Upper lobe of left lung (tissue), 6 donors: ENCODE measurements around the gene COL6A2. TPM values are rescaled to one million over a fixed set of nuclear protein-coding genes. Genes with fewer than 3 reads are reported as not detected.
A peak's percentile ranks its signal among the peaks of the same experiment; 100 is the strongest.

Experiments used
- ATAC-seq, 2 donors: fragments of 200-7000 bp; cut with Tn5 transposase; one replicate each; pipeline ENCODE4 v1.9.1; 2022; ENCODE audit warnings: mild to moderate bottlenecking in 2 of 2, moderate library complexity in 2 of 2; ENCODE audit not compliant: low FRiP score in 2 of 2
- DNase-seq, 2 donors: peaks; one replicate each; pipeline ENCODE4 v3.0.0-alpha.2; 2019 to 2020
- H3K27ac ChIP-seq, 4 donors: fragments of 200-600 bp; sonication (generic); one replicate each; pipeline ENCODE4 v1.5.1; 2016 to 2019
- H3K27me3 ChIP-seq, 4 donors: fragments of 200-600 bp; sonication (generic); one replicate each; pipeline ENCODE4 v1.5.1; 2017 to 2019
- H3K36me3 ChIP-seq, 4 donors: fragments of 200-600 bp; sonication (generic); one replicate each; pipeline ENCODE4 v1.5.1; 2016 to 2019
- H3K4me1 ChIP-seq, 4 donors: fragments of 200-600 bp; sonication (generic); one replicate each; pipeline ENCODE4 v1.5.1; 2018 to 2019
- H3K4me3 ChIP-seq, 4 donors: fragments of 200-600 bp; sonication (generic); one replicate each; pipeline ENCODE4 v1.5.1; 2017 to 2019; ENCODE audit warnings: mild to moderate bottlenecking in 2 of 4, moderate library complexity in 1 of 4
- H3K9me3 ChIP-seq, 4 donors: fragments of 200-600 bp; sonication (generic); one replicate each; pipeline ENCODE4 v1.5.1; 2018 to 2019
- CTCF ChIP-seq, 6 experiments: fragments of 450-650 bp in 4 of 6; fragments of 200-600 bp in 2 of 6; sonication (generic) in 2 of 6; IDR thresholded peaks; one replicate each; pipeline ENCODE4 v1.5.1; 2016 to 2019; ENCODE audit warnings: antibody characterized with exemption in 6 of 6
- EP300 ChIP-seq, 4 donors: sonication (generic); formaldehyde crosslinking; IDR thresholded peaks; one replicate each; pipeline ENCODE4 v1.5.1; 2017; ENCODE audit warnings: antibody characterized with exemption in 4 of 4, control low read depth in 2 of 4
- POLR2A ChIP-seq, 4 donors: fragments of 450-650 bp; IDR thresholded peaks; one replicate each; pipeline ENCODE4 v1.5.1; 2016 to 2017; ENCODE audit warnings: antibody characterized with exemption in 4 of 4, mild to moderate bottlenecking in 2 of 4
- POLR2AphosphoS5 ChIP-seq, 2 donors: sonication (generic); formaldehyde crosslinking; IDR thresholded peaks; one replicate each; pipeline ENCODE4 v1.5.1; 2017; ENCODE audit warnings: antibody characterized with exemption in 2 of 2
- WGBS, 2 donors: methylation state at CpG; one replicate each; pipeline ENCODE4 v1.1.5; 2017 to 2018; 5-methylcytosine and 5-hydroxymethylcytosine counted together
- total RNA-seq, 6 donors: library from RNA; depleted of rRNA in 4 of 6; stranded (reverse); fragments of >200 nt in 4 of 6; gene quantifications; one replicate each; pipeline versions ENCODE4 v1.1.0 to v1.2.1, GENCODE V29; 2016 to 2021
- donor health status: DM: no; HTN: no; CAD: no; lungs with moderate emphysema.
- donor health status: DM: no; HTN: yes; CAD: no; lungs with severe emphysema.

Gene COL6A2
- total RNA-seq, 6 donors from 2014 or later, result 105 to 522 (median 304) TPM

- DNase-seq, result peak; percentile 14 to 62
- no peak for TF ChIP-seq POLR2AphosphoS5 (IDR thresholded peaks at IDR 0.05)
- no peak for TF ChIP-seq CTCF (IDR thresholded peaks at IDR 0.05)
- TF ChIP-seq EP300 (IDR thresholded peaks at IDR 0.05), result no peak
- TF ChIP-seq POLR2A (IDR thresholded peaks at IDR 0.05), result no peak
- Histone ChIP-seq H3K27me3 (no peaks in the 10 kb centered on the region), H3K4me3 (no peak overlapping the region), H3K36me3 (no peaks in the 10 kb centered on the region), H3K27ac (no peak overlapping the region), H3K4me1 (peaks cover 0 to 13% (median 10%) of the 10 kb centered on the region in 4 donors), H3K9me3 (no peaks in the 10 kb centered on the region)
- 86 to 89% methylated on average over 21 to 23 of the region's 24 CpGs for WGBS, 2 donors
- no peak for ATAC-seq
These were observed 52.7 kb downstream of the COL6A2 start for GRCh38 chr21:46150491-46151121.

- H3K36me3 ChIP-seq, result no peaks in the 10 kb centered on the region
- 89 to 94% methylated on average over 27 to 42 of the region's 47 CpGs for whole genome bisulfite sequencing, 2 donors
- no peaks in the 10 kb centered on the region for H3K27me3 ChIP-seq
- peaks cover 0 to 13% (median 10%) of the 10 kb centered on the region in 4 donors for H3K4me1 ChIP-seq
- H3K27ac ChIP-seq, result no peak overlapping the region
- peak; percentile 17 to 85 for DNase-seq
- no peak for TF ChIP-seq CTCF (IDR thresholded peaks at IDR 0.05)
- no peak for ATAC-seq
- no peak overlapping the region for H3K4me3 ChIP-seq
- no peaks in the 10 kb centered on the region for H3K9me3 ChIP-seq
These were observed 53.5 kb downstream of the COL6A2 start for GRCh38 chr21:46151261-46151988.

GRCh38 chr21:46151989-46152926 is 54.3 kb downstream of the COL6A2 start:
- Histone ChIP-seq H3K9me3 (no peaks in the 10 kb centered on the region), H3K36me3 (no peaks in the 10 kb centered on the region), H3K27me3 (no peaks in the 10 kb centered on the region), H3K4me1 (peaks cover 0 to 13% (median 10%) of the 10 kb centered on the region in 4 donors), H3K4me3 (no peak overlapping the region), H3K27ac (no peak overlapping the region)
- TF ChIP-seq POLR2A (IDR thresholded peaks at IDR 0.05), result no peak
- no peak for TF ChIP-seq EP300 (IDR thresholded peaks at IDR 0.05)
- no peak for TF ChIP-seq CTCF (IDR thresholded peaks at IDR 0.05)
- TF ChIP-seq POLR2AphosphoS5 (IDR thresholded peaks at IDR 0.05), result no peak
- DNase-seq (peak in 1 of 2 donors; percentile 66), ATAC-seq (no peak)
- WGBS, 2 donors, result 92 to 96% methylated on average over 41 to 45 of the region's 45 CpGs

- no peak overlapping the region for H3K27ac ChIP-seq
- DNase-seq (peak; percentile 16 to 83), ATAC-seq (peak in 1 of 2 donors; percentile 5)
- H3K36me3 ChIP-seq, result no peaks in the 10 kb centered on the region
- WGBS, 2 donors, result 19 to 50% methylated on average over 2 to 5 of the region's 18 CpGs
- peaks cover 0 to 13% (median 10%) of the 10 kb centered on the region in 4 donors for H3K4me1 ChIP-seq
- peak overlapping the region in 1 of 4 donors; percentile 39 for H3K4me3 ChIP-seq
- no peak for TF ChIP-seq POLR2AphosphoS5 (IDR thresholded peaks at IDR 0.05)
- TF ChIP-seq CTCF (IDR thresholded peaks at IDR 0.05), result no peak
- no peak for TF ChIP-seq EP300 (IDR thresholded peaks at IDR 0.05)
- TF ChIP-seq POLR2A (IDR thresholded peaks at IDR 0.05), result no peak
- H3K9me3 ChIP-seq, result no peaks in the 10 kb centered on the region
- H3K27me3 ChIP-seq, result no peaks in the 10 kb centered on the region
These were observed 55.0 kb downstream of the COL6A2 start for GRCh38 chr21:46152927-46153246.
